Panc1 (cell line): ENCODE measurements around the gene OBP2A. TPM values are rescaled to one million over a fixed set of nuclear protein-coding genes. Genes with fewer than 3 reads are reported as not detected.

Experiments used
- ATAC-seq: fragments of 200-7000 bp; cut with Tn5 transposase; 2 replicates; pipeline ENCODE4 v1.9.1; 2020; ENCODE audit warnings: mild to moderate bottlenecking, moderate library complexity
- BruUV-seq: library from RNA; stranded (reverse); fragments of 400-500 nt; replicated peaks from 2 replicates; lab custom pipeline; 2021; lab: Mats Ljungman, UMichigan
- CTCF ChIA-PET: fragments of 300-600 bp; sonication (Branson Sonifier 250); formaldehyde crosslinking; loops from one replicate; lab custom pipeline; 2022; ENCODE audit warnings: antibody characterized with exemption; lab: Charles Lee
- POLR2A ChIA-PET: fragments of 300-600 bp; sonication (Branson Sonifier 250); formaldehyde crosslinking; loops from one replicate; lab custom pipeline; 2022; ENCODE audit warnings: antibody characterized with exemption; lab: Charles Lee
- DNase-seq: peaks from one replicate; pipeline ENCODE4 v3.0.0-alpha.2; 2010; ENCODE audit warnings: low read depth, low spot score
- H3K27ac ChIP-seq: 2 replicates; pipeline ENCODE4 v1.5.1; 2011; ENCODE audit warnings: mild to moderate bottlenecking, low read length, inconsistent platforms
- H3K27me3 ChIP-seq: fragments of 200-500 bp; sonication (Bioruptor generic); 2 replicates; pipeline ENCODE4 v1.6.0; 2014; ENCODE audit warnings: low read length, inconsistent platforms; ENCODE audit not compliant: control insufficient read depth, insufficient read depth
- H3K36me3 ChIP-seq: fragments of 200-500 bp; sonication (Bioruptor generic); 2 replicates; pipeline ENCODE4 v1.5.1; 2014; ENCODE audit warnings: inconsistent platforms, mild to moderate bottlenecking, low read length, moderate library complexity; ENCODE audit not compliant: control insufficient read depth, insufficient read depth
- H3K4me1 ChIP-seq: 2 replicates; pipeline ENCODE4 v1.5.1; 2011; ENCODE audit warnings: inconsistent platforms, mild to moderate bottlenecking, low read length, moderate library complexity; ENCODE audit not compliant: control insufficient read depth, insufficient read depth
- H3K4me3 ChIP-seq, 2 experiments: 2 replicates each; pipeline ENCODE4 v1.5.1; 2011 to 2012; ENCODE audit warnings: low read depth in 2 of 2, low read length in 2 of 2, mild to moderate bottlenecking in 2 of 2, inconsistent platforms in 1 of 2, moderate library complexity in 1 of 2
- H3K9me3 ChIP-seq: fragments of 200-500 bp; sonication (Bioruptor generic); 2 replicates; pipeline ENCODE4 v1.5.1; 2014; ENCODE audit warnings: low read depth, mild to moderate bottlenecking, inconsistent platforms, low read length, moderate library complexity; ENCODE audit not compliant: control insufficient read depth, insufficient read depth
- POLR2AphosphoS5 ChIP-seq: IDR thresholded peaks from 2 replicates; pipeline ENCODE4 v1.6.1; 2012; ENCODE audit warnings: mild to moderate bottlenecking, low read depth, low read length, moderate library complexity
- SIN3A ChIP-seq: IDR thresholded peaks from 2 replicates; pipeline ENCODE4 v1.6.1; 2012; ENCODE audit warnings: low read depth, mild to moderate bottlenecking, low read length, moderate library complexity, borderline replicate concordance; ENCODE audit not compliant: insufficient read depth
- TCF7L2 ChIP-seq: IDR thresholded peaks from 2 replicates; pipeline ENCODE4 v1.6.1; 2011; ENCODE audit warnings: mild to moderate bottlenecking, low read depth, low read length, inconsistent platforms
- in situ Hi-C: cut with HindIII; loops from 2 replicates; pipeline ENCODE4 v1.10.0; 2016; ENCODE audit warnings: low sequenced_read_pairs, low pct_unique_long_range_greater_than_20kb
- intact Hi-C: fragments of 100-400 bp; cut with micrococcal nuclease; formaldehyde crosslinking; loops from one replicate; pipeline ENCODE4 v1.10.0; 2022; ENCODE audit not compliant: unreplicated experiment
- total RNA-seq: library from RNA; stranded (reverse); gene quantifications from one replicate; pipeline ENCODE4 v1.2.1, GENCODE V29; 2021; ENCODE audit not compliant: unreplicated experiment
- TF ChIP-seq, protein P1 (sequence below), 2 experiments: IDR thresholded peaks; 2 replicates each; pipeline ENCODE4 v1.6.1; 2011 to 2012; ENCODE audit warnings: low read depth in 2 of 2, control low read depth in 1 of 2, low read length in 1 of 2, mild to moderate bottlenecking in 1 of 2, moderate library complexity in 1 of 2; ENCODE audit not compliant: insufficient read depth in 1 of 2
- TF ChIP-seq, protein P2 (sequence below): fragments of 450-650 bp; IDR thresholded peaks from 2 replicates; pipeline ENCODE4 v1.5.1; 2017; ENCODE audit warnings: mild to moderate bottlenecking

OBP2A gene
- total RNA-seq, 1 experiment from 2014 or later = not detected

DNA sequence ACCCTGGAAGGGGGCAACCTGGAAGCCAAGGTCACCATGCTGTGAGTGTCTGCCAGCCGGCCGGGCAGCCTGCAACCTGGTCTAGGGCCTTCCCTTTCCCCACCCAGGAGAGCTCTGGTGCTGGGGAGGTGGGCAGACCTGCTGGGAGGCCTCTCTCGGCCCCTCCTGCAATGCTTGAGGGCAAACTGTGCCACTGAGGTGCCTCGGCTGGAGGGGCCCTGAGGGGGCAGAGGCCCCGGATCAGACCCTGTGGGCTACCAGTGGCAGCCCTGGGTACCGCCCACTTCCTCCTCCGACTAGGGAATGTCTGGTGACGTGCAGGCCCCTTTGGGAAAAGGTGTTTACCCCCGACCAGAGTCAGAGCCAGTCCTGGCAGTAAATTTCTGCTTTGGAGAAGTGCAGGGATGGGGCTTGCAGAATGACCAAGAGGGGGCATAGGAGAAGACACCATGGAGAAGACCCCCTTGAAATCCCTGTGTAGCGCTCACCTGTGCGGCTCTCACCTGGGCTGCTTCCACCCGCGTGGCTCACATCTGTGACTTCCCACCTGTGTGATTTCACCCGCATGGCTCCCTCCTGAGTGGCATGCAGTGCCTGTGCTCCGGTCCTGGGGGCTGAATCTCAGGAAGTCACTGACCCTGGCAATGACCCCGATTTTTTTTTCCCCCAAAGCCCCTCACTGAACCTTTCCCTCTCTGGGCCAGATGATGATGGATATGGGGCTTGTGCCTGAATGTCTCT lies 23.6 kb upstream of the OBP2A start:
- ATAC-seq (no peak), DNase-seq (no peak)
- Histone ChIP-seq H3K4me1 (no peaks in the 10 kb centered on the region), H3K27ac (no peak overlapping the region), H3K9me3 (no peaks in the 10 kb centered on the region), H3K27me3 (no peaks in the 10 kb centered on the region), H3K36me3 (no peaks in the 10 kb centered on the region), H3K4me3 (no peak overlapping the region)
- CTCF ChIA-PET = no interaction called here
- intact Hi-C loops = no loop called here
- POLR2A ChIA-PET = no interaction called here
- in situ Hi-C loops = no loop called here
- BruUV-seq = no TSS peak
- TF ChIP-seq, protein P1, sequence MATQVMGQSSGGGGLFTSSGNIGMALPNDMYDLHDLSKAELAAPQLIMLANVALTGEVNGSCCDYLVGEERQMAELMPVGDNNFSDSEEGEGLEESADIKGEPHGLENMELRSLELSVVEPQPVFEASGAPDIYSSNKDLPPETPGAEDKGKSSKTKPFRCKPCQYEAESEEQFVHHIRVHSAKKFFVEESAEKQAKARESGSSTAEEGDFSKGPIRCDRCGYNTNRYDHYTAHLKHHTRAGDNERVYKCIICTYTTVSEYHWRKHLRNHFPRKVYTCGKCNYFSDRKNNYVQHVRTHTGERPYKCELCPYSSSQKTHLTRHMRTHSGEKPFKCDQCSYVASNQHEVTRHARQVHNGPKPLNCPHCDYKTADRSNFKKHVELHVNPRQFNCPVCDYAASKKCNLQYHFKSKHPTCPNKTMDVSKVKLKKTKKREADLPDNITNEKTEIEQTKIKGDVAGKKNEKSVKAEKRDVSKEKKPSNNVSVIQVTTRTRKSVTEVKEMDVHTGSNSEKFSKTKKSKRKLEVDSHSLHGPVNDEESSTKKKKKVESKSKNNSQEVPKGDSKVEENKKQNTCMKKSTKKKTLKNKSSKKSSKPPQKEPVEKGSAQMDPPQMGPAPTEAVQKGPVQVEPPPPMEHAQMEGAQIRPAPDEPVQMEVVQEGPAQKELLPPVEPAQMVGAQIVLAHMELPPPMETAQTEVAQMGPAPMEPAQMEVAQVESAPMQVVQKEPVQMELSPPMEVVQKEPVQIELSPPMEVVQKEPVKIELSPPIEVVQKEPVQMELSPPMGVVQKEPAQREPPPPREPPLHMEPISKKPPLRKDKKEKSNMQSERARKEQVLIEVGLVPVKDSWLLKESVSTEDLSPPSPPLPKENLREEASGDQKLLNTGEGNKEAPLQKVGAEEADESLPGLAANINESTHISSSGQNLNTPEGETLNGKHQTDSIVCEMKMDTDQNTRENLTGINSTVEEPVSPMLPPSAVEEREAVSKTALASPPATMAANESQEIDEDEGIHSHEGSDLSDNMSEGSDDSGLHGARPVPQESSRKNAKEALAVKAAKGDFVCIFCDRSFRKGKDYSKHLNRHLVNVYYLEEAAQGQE (IDR thresholded peaks at IDR 0.05; ENCODE audit: insufficient read depth in 1 of 2, low read depth in 2 of 2, low read length in 1 of 2) = no peak
- TF ChIP-seq, protein P2, sequence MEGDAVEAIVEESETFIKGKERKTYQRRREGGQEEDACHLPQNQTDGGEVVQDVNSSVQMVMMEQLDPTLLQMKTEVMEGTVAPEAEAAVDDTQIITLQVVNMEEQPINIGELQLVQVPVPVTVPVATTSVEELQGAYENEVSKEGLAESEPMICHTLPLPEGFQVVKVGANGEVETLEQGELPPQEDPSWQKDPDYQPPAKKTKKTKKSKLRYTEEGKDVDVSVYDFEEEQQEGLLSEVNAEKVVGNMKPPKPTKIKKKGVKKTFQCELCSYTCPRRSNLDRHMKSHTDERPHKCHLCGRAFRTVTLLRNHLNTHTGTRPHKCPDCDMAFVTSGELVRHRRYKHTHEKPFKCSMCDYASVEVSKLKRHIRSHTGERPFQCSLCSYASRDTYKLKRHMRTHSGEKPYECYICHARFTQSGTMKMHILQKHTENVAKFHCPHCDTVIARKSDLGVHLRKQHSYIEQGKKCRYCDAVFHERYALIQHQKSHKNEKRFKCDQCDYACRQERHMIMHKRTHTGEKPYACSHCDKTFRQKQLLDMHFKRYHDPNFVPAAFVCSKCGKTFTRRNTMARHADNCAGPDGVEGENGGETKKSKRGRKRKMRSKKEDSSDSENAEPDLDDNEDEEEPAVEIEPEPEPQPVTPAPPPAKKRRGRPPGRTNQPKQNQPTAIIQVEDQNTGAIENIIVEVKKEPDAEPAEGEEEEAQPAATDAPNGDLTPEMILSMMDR = no peak
- TF ChIP-seq TCF7L2 (no peak), POLR2AphosphoS5 (no peak), SIN3A (no peak)

DNA sequence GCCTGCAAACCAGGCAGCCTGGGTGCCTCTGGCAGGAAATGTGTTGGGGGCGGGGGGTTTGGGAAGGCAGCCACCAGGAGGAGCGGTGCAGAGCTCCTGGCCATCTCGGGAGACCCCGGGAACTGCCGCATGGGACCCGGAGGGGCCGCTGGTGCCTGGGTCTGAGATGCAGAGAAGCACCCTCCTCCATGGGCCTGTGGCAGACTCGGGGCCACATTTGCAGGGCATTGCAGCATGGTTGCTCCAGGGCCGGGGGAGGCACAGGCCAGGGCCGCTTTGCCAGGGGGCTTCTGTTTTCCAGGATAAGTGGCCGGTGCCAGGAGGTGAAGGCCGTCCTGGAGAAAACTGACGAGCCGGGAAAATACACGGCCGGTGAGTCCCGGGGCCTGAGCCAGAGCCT lies 23.0 kb upstream of the OBP2A start:
- ATAC-seq (no peak), DNase-seq (no peak)
- BruUV-seq = no TSS peak
- ChIA-PET CTCF (no interaction called here), POLR2A (no interaction called here)
- in situ Hi-C loops = no loop called here
- intact Hi-C loops = no loop called here
- H3K4me1 ChIP-seq = no peaks in the 10 kb centered on the region
- no peaks in the 10 kb centered on the region for H3K36me3 ChIP-seq
- no peak for TF ChIP-seq SIN3A
- TF ChIP-seq, protein P2 = no peak
- no peak overlapping the region for H3K27ac ChIP-seq
- H3K9me3 ChIP-seq = no peaks in the 10 kb centered on the region
- H3K4me3 ChIP-seq = no peak overlapping the region
- no peaks in the 10 kb centered on the region for H3K27me3 ChIP-seq
